Ishikawa (cell line): ENCODE results near the gene SASH1.

Source experiments
- CEBPB ChIP-seq: IDR thresholded peaks from 2 replicates; pipeline ENCODE4 v1.6.1; 2012
- CREB1 ChIP-seq: IDR thresholded peaks from 2 replicates; pipeline ENCODE4 v1.6.1; 2012; ENCODE audit warnings: low read depth
- EGR1 ChIP-seq: IDR thresholded peaks from 2 replicates; pipeline ENCODE4 v1.6.1; 2012
- EP300 ChIP-seq: IDR thresholded peaks from 2 replicates; pipeline ENCODE4 v1.6.1; 2012; ENCODE audit warnings: borderline replicate concordance
- FOXM1 ChIP-seq: IDR thresholded peaks from 2 replicates; pipeline ENCODE4 v1.6.1; 2012; ENCODE audit warnings: low read depth, borderline replicate concordance
- NFIC ChIP-seq: IDR thresholded peaks from 2 replicates; pipeline ENCODE4 v1.6.1; 2012
- RAD21 ChIP-seq: IDR thresholded peaks from 2 replicates; pipeline ENCODE4 v1.6.1; 2012; ENCODE audit warnings: low read depth
- TAF1 ChIP-seq: IDR thresholded peaks from 2 replicates; pipeline ENCODE4 v1.6.1; 2012; ENCODE audit warnings: low read depth, mild to moderate bottlenecking
- TCF12 ChIP-seq: IDR thresholded peaks from 2 replicates; pipeline ENCODE4 v1.6.1; 2012; ENCODE audit warnings: low read depth
- TEAD4 ChIP-seq: IDR thresholded peaks from 2 replicates; pipeline ENCODE4 v1.6.1; 2012
- YY1 ChIP-seq: IDR thresholded peaks from 2 replicates; pipeline ENCODE4 v1.6.1; 2012; ENCODE audit warnings: low read depth
- ZBTB7A ChIP-seq: IDR thresholded peaks from 2 replicates; pipeline ENCODE4 v1.6.1; 2012; ENCODE audit warnings: low read depth
- TF ChIP-seq, protein P1 (sequence below): IDR thresholded peaks from 2 replicates; pipeline ENCODE4 v1.6.1; 2012; ENCODE audit warnings: low read depth, mild to moderate bottlenecking
- TF ChIP-seq, protein P2 (sequence below): IDR thresholded peaks from 2 replicates; pipeline ENCODE4 v1.6.1; 2012
- TF ChIP-seq, protein P3 (sequence below): IDR thresholded peaks from 2 replicates; pipeline ENCODE4 v1.6.1; 2012

Gene SASH1

DNA sequence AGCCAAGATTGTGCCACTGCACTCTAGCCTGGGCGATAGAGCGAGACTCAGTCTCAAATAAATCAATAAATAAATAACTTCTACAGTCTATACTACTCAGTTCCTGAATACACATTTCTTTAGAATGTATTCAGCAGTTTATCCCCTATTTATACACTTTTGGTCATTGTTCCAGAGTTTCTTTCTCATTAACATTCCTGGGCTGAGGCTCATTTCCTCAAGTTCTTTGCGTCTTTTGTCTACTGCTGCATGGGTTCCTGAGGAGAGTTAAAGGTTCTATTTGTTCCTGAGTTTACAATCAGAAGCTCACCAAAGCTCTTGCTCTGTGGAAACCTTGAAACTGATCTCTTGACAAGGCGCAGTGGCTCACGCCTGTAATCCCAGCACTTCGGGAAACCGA is 37.7 kb upstream of the SASH1 start:
- TF ChIP-seq TCF12: no peak
- TF ChIP-seq, protein P1, sequence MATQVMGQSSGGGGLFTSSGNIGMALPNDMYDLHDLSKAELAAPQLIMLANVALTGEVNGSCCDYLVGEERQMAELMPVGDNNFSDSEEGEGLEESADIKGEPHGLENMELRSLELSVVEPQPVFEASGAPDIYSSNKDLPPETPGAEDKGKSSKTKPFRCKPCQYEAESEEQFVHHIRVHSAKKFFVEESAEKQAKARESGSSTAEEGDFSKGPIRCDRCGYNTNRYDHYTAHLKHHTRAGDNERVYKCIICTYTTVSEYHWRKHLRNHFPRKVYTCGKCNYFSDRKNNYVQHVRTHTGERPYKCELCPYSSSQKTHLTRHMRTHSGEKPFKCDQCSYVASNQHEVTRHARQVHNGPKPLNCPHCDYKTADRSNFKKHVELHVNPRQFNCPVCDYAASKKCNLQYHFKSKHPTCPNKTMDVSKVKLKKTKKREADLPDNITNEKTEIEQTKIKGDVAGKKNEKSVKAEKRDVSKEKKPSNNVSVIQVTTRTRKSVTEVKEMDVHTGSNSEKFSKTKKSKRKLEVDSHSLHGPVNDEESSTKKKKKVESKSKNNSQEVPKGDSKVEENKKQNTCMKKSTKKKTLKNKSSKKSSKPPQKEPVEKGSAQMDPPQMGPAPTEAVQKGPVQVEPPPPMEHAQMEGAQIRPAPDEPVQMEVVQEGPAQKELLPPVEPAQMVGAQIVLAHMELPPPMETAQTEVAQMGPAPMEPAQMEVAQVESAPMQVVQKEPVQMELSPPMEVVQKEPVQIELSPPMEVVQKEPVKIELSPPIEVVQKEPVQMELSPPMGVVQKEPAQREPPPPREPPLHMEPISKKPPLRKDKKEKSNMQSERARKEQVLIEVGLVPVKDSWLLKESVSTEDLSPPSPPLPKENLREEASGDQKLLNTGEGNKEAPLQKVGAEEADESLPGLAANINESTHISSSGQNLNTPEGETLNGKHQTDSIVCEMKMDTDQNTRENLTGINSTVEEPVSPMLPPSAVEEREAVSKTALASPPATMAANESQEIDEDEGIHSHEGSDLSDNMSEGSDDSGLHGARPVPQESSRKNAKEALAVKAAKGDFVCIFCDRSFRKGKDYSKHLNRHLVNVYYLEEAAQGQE: no peak
- no peak for TF ChIP-seq FOXM1
- no peak for TF ChIP-seq CREB1
- TF ChIP-seq TEAD4: 0 out of 2 replicates have a peak, but pooled peaks have one; percentile 27
- TF ChIP-seq EP300: no peak
- TF ChIP-seq EGR1: no peak
- no peak for TF ChIP-seq YY1
- TF ChIP-seq, protein P2, sequence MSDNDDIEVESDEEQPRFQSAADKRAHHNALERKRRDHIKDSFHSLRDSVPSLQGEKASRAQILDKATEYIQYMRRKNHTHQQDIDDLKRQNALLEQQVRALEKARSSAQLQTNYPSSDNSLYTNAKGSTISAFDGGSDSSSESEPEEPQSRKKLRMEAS: no peak

DNA sequence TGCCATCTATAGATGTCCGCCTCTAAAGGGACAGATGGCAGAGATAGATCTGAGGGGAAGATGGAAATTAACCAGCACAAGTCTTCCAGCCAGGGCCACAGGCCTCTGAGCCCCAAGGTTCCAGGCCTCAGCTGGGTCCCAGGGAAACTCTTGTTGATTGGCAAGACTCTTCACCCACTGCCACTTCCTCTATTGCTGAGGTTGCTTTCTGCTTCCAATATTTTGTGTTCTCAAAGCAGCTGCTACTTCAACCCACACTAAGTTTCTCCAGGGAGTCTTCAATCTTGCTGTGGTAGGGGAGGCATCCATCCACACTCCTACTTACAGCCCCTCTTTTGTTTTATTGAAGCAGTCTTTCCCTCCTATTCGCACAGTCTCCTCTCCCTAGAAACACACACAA is 36.4 kb upstream of the SASH1 start:
- no peak for TF ChIP-seq TCF12
- no peak for TF ChIP-seq CREB1
- no peak for TF ChIP-seq EGR1
- no peak for TF ChIP-seq CEBPB
- TF ChIP-seq RAD21: no peak

DNA sequence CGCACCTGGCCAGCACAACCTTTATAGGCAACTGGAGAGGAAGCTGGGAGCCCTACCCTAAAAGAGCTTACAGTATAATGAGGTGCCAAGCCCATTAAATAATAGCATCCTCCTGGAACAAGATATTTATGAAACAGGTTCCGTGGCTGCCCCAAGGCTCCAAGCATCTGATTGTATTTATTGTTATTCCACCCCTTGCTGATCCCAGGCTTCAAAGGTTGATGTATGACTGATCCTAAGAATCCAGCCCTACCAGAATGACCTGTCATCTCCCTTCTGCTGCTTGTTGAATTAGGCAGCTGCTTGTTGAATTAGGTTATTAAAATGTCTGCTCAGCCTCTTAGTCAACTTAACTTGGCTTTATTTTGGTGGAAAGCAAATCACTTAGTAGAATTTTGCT is 35.2 kb upstream of the SASH1 start:
- TF ChIP-seq CEBPB (no peak), TAF1 (no peak), TEAD4 (peak; percentile 81), RAD21 (no peak), FOXM1 (peak; percentile 37; the same call in 1 of the 2 replicates), EP300 (peak; percentile 71), ZBTB7A (no peak), NFIC (peak; percentile 55), YY1 (no peak), EGR1 (no peak), CREB1 (no peak), TCF12 (peak; percentile 59)
- TF ChIP-seq, protein P3, sequence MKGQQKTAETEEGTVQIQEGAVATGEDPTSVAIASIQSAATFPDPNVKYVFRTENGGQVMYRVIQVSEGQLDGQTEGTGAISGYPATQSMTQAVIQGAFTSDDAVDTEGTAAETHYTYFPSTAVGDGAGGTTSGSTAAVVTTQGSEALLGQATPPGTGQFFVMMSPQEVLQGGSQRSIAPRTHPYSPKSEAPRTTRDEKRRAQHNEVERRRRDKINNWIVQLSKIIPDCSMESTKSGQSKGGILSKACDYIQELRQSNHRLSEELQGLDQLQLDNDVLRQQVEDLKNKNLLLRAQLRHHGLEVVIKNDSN: no peak
- TF ChIP-seq, protein P1: no peak
- TF ChIP-seq, protein P2: 0 out of 2 replicates have a peak, but pooled peaks have one; percentile 14

DNA sequence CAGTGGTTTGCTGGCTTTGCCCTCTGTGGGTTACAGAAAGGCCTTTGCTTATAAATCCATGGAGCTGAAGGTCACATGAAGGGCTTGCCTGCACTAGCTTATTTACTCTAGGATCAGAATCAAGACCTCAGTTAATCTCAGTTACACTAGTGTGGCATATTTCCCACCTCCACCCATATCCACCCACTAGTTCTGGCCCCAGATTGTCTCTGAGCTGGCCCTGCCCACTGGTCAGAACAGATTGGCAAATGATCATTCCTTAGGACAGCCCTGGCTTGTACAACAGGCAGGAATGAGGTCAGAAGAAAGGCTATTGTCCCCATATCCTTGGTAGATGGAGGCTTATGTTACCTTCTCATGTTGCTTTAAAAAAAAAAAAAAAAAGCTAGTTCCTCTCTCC is 33.3 kb upstream of the SASH1 start:
- TF ChIP-seq EGR1 (no peak), TEAD4 (peak; percentile 35; the same call in 1 of the 2 replicates), CEBPB (no peak), TAF1 (no peak), RAD21 (no peak)

DNA sequence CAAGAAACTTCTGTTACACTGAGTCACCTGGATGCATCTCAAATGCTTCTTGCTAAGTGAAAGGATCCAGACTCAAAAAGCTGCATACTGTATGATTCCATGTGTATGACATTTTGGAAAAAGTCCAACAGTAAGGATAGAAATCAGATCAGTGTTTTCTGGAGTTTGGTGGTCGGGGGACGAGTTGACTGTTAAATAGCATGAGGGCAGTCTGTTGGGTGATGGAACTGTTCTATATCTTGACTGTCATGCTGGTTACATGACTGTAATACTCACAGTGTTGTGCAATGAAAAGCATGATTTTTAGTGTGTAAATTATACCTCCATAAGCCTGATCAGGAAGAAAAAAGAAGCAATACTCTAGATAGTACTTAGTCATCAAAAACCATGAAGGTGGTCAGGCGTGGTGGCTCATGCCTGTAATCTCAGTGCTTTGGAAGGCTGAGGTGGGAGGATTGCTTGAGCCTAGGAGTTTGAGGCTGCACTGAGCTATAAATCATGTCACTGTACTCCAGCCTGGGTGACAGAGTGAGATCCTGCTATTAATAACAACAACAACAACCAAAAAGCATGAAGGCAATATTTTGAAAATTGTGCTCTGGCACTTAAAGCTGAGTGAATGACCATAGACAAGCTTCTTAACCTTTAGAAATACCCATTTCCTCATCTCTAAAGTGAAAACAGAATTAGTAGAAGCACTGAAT is 30.5 kb upstream of the SASH1 start:
- TF ChIP-seq YY1 (no peak), EP300 (no peak), TAF1 (no peak), FOXM1 (no peak), EGR1 (no peak), TCF12 (no peak), NFIC (no peak), CEBPB (no peak), RAD21 (no peak)

DNA sequence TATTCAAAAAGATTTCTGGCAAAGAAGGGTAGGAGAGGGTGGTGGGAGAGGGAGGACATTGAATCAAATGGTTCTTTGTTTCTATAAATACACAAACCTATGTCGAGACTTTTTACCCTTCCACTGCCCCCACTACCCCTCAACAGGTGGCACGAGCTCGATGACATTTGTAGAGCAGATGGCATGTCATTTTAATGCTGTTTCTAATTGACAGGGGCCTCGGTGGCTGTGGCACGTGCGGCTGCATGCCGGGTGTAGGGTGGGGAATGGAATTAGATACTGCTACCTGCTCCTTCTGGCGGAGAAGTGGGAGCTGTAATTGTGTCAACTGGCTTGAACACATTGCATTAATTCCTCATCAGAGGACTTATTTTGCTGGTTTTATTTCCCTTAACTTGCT is 29.1 kb upstream of the SASH1 start:
- TF ChIP-seq, protein P3: no peak
- TF ChIP-seq TCF12 (no peak), RAD21 (no peak), TAF1 (no peak), NFIC (no peak), CREB1 (no peak)
- TF ChIP-seq, protein P1: no peak
- TF ChIP-seq, protein P2: no peak
